Activated CD8-positive, alpha-beta memory T cell treated with anti-CD3 and anti-CD28 coated beads, Interleukin-2, amount 50 U/mL, for 48 hours (primary cell): ENCODE results near the gene L3HYPDH.
A peak's percentile ranks its signal among the peaks of the same experiment; 100 is the strongest.

Source experiments
- DNase-seq: peaks from one replicate; pipeline ENCODE4 v3.0.0-alpha.2; 2020

The L3HYPDH gene

DNA sequence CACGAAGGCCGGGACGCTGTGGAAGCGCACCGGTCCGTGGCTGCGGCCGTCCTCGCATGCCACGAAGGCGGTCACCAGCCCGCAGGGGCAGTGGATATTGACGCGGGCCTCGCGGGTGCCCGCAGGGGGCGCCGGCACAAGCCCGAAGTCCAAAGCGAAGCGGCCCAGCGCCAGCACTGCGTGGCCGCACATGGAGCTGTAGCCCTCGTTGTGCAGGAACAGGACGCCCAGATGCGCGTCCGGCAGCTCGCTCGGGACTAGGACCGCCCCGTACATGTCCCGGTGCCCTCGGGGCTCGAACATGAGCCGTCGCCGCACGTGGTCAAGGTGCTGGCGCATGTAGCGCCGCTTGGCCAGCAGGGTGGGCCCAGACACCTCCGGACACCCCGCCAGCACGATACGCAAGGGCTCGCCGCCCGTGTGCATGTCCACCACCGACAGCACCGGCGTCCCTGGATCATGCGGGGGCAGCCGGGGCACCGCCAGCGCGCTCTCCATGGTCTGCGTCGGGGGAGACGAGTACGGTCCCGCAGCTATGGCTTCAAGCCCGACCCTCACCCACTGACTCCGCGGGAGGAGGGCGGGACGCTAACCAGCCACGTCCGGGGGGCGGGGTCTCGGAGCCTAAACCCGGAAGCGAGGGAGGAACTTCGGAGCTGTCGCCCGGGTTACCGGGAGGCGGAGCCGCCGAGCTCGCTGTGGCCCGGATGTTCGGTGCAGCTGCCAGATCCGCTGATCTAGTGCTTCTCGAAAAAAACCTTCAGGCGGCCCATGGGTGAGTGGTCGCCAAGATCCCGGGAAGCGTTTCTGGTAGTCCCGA lies at the start of gene L3HYPDH, which contains the start of gene JKAMP:
Gene L3HYPDH (minus strand): TSS at position 590 of the 820 bp plus-strand sequence. CDS start 92 bp downstream, at position 498.
Gene JKAMP (plus strand): TSS at position 699 of the 820 bp plus-strand sequence. CDS start 73 bp downstream, at position 772.
- peak; percentile 98 for DNase-seq

DNA sequence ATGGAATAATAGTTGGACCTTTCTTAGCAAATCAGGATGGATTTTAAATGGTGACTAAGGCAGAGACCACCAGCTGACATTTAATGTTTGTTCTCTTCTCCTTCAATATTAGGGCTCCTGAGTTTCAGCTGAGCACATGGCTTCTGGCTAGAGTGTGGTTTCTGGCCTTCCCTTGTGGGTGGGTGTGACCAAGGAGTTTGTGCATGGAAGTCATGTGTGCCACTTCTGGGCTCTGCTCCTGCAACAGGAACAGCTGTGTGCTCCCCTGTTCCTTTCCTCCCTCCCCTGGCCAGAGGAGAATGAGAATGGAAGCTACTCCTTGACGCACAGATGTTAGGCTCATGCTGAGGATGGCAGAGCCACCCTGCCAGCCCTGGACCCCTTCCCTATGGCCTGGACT lies 48.2 kb upstream of the L3HYPDH start:
- DNase-seq = no peak

DNA sequence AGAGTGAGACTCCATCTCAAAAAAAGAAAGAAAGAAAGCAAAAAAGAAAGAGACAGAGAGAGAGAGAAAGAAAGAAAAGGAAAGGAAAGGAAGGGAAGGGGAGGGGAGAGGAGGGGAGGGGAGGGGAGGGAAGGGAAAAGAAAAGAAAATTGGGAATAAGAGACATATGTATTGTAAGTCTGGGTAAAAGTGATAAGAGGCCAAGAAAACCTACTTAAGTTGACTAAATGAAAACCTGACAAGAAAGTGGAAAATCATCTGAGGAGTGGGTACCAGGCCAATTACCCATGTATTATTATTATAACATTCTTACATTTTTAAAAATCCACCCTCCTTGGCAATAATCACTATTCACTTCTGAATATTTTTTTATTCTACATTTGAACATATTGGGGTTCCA lies 46.1 kb upstream of the L3HYPDH start:
- no peak for DNase-seq

DNA sequence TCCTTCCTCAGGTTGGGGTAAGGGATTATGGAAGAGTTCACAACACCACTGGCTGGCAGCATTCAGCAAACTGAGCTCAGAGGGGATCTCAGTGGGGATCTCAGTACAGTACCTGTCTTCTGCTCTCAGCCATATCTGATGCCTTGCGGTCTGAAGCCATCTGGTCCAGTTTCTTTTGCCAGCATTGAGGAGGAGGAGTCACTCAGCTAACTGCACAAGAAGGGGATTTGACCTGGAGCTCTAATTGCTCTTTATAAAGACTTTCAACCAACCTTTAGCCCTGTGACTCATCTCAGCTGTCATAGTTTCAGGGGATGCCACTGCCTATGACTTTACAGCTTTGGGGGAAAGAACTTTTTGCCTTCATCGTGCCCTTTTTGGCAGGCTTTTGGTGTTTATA lies 45.0 kb upstream of the L3HYPDH start:
- DNase-seq = no peak

DNA sequence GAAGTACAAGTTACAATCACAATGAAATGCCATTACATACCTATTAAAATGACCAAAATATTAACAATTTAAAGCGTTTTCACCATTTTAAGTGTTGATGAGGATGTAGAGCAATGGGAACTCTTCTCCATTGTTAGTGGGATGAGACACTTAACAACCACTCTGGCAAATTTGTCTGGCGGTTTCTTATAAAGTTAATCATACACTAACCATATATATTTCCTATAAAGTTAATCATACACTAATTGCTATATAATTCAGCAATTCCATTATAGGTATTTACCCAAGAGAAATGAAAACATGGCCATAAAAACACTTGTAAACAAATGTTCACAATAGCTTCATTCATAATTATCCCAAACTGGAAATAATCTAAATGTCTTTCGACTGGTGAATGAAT lies 36.0 kb upstream of the L3HYPDH start:
- DNase-seq = no peak

DNA sequence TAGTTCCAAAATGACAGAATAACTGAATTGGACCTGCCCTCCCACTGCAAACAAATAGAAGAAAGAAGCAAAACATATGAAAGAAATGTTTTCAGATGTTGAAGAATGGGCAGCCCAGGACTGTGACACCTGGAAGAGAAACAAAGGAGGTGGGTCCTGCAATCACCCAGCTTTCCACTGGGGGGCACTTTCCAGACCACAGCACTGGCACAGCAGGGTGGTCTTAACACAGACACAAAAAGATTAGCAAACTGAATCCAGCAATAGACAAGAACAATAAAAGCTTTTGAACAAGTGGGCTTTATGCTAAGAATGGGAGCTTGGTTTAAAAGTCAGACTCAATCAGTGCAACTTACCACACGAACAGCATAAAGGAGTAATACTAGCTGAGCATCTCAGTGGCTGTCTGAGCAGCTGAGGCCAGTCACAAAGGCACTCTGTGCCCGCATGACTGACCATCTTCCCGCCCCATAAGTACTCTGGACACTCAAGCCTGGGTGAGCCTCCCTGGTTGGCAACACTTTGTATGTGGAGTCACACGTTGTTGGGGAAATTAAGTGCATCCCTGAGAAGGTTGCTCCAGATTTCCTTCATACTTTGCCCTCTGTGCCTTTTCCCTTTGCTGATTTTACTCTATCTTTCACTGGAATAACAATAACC lies 27.8 kb upstream of the L3HYPDH start:
- DNase-seq = no peak

DNA sequence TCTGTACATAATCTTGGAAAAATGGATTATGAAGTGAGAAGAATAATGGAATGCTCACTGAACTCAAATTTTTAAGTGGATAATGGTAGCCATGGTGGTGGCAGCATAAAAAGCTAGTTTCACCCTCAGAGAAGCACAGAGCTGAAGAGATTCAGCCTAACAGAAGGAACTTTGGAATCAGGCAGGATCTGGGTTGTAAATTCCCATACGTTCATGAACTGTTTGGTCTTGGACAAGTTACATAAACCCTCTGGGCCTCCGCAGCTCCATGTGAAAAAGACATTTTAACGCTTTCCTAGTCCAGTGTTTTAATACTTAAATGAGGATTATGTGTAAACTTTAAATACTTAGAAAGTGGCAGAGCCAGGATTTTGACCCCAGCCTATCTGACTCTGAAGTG lies 26.8 kb upstream of the L3HYPDH start:
- no peak for DNase-seq

DNA sequence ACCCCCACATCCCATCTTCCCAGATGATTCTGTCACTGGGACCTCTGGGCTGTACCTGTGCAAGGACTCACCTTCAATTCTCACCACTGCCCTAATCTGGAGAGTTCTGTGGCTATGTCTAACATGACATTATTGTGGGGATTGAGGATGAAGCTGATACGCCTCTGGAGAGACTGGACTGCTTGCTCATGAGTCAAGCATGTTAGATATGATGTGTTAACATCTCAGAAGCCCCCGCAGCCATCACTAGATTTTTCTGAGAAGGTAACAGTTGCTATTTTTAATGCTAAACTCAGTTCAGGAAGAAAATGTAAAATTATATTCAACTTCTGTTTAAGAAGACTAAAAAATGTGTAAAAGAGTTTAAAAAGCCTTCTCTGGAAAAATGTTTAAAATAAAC lies 25.8 kb upstream of the L3HYPDH start:
- DNase-seq = no peak

DNA sequence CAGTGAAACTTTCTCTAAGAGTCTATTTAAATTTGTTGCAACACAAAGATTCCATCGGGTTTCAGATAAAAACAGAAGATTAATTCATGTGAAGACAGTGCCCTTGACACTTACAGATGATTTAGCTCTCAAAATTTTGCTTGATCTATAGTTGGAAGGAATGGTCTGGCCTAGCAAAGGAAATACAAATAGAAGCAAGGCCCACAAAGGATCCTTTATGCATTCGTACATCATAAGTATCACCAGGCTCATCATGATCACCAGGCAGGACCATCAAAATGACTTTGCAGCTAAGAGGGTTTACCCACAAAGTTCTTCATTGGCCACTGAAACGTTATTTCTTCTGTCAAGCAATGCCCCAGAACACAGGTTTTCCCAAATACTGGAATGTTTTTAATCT lies 24.9 kb upstream of the L3HYPDH start:
- DNase-seq = no peak

DNA sequence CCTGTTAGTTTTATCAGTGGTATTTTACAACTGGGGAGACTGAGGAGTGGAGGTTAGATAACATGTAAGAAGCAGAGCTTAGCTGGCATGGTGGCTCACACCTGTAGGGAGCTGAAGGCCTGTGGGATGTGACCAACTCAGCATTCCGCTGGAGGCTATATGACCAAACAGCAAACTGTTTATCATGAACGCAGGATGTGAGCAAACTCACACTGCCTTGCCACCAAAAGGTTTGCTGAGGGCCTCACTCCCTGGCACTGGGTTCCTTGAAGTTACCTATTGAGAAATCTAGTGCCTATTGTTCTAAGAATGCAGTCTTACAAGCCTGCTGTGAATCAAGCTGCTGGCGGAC lies 23.5 kb upstream of the L3HYPDH start:
- DNase-seq = no peak

DNA sequence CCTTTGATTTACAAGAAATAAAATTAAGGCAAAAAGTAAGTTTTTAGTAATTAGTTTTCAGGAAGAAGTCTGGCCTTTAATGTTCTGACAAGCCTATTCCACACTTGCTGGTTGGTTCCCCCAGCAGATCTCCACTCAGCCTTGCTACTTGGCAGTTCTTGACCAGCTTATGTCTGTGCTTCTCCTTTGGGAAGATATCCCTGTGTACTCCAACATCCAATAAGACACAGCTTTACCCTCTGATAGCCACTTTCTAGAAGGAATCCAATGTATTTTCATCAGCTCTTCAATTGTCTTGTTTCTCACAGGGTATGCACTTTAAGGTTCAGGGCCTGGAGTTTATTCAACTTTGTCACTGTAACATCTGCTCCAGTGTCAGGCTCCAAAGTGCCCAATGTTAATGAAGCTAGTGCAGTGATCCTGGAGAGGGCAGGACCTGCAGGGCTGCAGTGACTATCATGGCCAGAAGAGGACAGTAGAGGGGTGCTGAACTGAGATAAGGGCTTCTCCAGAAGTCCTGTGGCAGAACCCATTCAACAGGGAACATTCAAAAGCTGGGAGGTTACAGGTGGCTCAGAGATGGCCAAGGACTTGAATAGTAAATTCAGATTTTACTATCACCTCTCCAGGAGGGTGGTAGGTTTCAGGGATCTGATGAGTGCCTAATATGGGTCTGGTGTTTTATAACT lies 23.0 kb upstream of the L3HYPDH start:
- DNase-seq = no peak

DNA sequence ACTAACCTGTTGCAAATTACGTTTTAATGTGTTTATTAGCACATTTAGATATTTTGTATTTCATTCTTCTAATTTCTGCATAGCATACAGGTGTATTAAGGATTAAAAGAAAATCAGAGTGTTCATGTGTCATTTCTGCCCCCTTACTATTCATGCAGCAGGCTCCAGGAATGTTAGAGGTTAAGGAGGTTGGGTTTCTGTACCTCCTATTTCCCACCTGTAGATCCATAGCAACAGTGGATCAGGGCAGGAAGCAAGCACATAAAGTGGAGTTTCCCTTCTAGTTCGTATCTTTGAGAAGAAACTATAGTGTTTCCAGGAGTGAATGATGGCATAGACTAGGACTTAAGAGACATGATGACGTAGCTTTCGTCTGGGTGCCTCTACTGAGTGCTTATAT lies 19.0 kb upstream of the L3HYPDH start:
- no peak for DNase-seq

DNA sequence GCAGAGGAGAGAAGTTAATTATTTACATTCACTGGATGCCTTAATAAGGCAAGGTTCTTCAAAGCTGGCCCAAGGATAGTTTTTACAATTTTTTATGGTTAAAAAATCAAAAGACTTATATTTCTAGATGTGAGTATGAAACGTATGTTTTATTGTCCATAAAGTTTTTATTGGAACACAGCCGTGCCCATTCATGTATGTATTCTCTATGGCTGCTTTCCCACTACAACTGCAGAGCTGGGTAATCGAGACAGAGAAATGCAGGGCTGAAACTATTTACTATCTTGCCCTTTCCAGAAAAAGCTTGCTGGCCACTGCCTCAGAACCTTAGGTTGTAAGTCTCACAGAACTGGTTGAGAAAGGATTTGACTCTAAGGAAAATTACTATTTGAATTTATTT lies 16.5 kb upstream of the L3HYPDH start:
- no peak for DNase-seq

DNA sequence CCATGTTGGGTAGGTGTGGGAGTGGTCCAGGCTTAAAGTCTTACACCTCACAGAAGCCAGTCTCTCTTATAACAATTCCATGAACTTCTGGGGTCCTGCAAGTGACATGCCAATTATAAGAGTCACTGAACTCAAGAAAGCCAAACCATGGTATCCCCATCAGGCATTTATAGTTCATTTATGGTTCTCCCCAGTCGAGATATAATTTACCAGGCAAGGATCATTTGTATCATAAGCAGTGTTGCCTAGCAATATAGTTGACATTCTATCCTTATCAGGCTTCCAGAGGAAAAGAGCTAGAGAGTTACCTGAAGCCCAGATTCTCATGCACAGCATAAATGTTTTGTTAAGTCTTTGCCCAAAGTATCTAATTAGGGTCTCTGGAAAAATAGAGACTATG lies 8.2 kb upstream of the L3HYPDH start:
- no peak for DNase-seq

DNA sequence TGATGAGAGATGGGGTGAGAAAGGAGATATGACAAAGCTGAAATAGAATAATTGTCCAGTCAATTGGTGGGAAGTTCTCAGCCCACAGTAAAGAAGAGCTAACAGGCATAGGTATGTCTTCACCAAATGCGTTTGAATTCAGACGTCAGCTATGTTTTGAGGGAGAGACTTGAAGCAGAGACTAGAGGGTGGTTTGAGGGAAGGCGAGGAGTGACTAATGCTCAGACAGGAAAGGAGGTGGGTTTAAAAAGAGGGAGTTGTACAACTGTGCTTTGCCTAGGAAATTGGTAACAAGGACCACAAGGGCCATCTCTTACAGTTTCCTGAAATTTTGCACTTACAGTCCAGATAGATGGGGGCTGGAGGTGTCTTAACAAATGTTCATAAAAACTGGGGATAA lies 6.5 kb upstream of the L3HYPDH start:
- DNase-seq = no peak

DNA sequence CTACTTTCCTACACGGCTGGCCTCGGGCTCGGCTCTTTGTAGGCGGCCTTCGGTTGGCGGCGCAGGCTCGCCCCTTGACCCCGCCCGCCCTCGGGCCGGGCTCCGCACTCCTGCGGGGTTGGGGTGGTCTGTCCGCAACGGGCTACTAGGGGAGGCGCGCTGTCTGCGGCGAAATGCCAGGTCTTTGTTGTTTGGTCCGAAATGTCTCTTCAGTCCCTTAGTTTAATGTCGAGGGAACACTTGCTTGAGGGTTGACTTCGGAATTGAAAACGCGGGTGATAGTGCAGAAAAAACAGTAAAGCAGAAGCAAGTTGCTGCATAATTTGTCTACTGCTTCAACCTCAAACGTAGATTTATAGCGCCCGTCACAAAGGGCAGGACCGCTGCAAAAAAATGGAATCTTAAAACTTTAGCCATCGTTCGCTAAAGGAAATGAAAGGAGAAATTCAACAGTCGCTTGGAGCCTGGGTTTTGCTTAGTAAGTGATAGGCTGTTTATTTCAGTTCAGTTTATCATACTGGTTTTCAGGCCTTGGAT lies 499 bp upstream of the L3HYPDH start:
- DNase-seq = no peak

DNA sequence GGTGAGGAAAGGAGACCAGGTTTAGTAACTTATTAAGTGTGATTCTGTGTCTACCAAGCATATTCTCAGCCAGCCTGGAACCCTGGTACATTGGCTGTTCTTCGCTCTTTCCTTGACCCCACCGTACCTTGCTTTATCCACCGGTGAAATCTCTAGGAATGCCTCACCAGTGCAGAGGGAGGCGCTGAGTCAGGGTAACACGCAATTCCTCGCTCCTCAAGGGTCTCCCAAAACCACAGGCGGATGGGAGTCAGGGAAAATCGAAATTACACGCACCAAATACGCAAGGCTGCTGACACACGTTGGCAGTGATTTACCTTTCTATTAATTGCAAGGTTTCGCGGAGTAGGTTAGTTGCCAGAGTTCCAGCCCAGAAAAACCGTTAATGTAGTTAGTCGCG lies 845 bp downstream of the L3HYPDH start:
- no peak for DNase-seq

DNA sequence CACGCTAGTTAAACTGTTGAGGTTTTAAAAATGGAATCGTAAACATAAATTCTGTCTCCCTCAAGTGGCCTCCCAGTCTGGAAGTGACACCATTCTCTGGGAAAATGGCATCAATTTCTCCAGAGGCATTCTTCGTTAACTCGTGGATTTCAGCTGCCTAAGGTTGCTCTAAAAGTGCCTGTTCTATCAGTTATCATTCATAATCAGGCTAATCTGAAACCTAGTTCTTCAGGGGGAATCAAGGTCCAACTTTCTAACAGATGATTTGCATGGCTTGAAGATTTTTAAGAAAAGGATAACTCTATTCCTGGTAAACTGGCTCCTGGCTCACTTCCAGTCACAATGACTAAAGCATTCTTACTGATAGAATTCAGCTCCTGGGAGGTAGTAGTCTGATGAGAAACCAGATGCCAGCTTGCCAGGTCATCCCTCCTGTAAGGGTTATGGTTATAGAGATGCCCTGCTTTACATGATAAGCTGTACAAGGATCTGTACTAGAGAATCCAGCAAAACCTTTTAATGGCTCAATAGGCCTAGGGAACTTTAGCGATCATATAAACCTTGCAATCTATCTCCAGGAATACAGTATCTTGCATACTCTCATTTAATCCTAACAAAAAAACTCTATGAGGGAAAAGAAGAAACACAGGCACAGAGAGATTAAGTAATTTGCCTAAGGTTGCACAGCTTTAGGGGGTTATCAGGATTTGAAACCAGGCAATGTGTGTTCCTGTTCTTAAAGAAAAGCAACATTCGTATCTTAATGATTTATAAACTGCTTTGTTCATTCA lies 1.5 kb downstream of the L3HYPDH start:
- no peak for DNase-seq

DNA sequence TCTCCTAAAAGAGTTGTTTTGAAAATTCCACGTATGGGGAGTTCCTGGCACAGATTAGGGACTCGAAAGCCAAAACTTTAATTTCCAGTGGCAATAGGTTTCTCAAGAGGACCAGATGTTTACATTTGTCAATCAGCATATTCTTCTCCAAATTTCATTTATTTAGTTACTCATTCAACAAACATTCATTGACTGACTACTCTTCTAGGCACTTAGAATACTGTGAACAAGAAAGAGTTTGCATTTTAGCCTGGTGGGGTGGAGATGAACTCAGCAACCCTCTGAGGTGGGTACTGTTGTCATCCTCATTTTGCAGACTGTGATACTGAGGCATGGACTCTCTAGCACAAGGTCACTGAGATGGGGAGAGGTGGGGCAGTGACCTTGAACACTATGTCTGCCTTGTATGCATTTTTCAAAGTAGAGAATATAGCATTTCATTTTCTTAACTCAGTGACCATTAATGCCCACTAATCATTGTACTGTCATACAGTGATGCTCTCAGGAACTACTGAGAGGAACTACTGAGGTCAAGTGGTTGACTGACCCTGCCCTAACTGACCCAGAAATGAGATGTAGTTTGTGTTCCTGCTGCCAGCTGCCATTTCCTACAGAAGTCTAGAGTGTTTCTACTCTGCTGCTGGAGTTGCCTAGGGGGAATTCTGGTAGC lies 2.2 kb downstream of the L3HYPDH start:
- no peak for DNase-seq

DNA sequence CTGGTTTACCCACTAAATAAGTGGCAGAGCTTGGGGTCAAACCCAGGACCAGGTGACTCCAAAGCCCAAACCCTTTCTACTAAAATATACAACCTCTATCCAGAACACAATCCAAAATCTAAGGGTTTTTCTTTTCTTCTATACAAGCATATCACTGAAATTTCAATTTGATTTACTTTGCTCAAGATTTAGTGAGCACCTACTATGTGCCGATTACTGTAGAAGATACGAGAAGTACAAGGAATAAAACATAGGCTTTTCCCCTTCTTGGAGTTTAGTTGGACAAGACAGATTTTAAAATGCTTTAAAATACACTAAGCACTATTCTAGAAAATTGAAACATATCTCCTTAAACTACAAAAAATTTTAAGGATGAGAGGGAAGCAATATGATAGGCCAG lies 2.8 kb downstream of the L3HYPDH start:
- no peak for DNase-seq

DNA sequence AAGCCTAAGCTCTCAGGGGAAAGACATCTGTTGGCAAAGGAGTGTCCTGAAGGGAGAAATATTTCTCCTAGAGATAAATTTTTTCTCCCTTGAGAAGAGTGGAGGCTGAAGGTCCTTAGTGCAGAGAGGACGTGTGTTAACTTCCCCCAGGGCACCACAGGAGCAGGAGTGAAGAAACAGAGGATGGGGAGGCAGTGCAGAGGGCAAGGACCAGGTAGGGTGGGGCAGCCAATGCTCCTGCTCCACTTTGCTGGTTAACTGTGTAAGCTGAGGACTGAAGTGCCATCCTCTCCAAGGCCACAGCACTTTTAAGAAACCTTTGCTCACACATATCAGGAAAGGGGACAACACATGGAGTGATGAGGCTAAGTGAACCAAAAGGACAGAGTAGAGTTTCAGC lies 4.0 kb downstream of the L3HYPDH start:
- DNase-seq = no peak

DNA sequence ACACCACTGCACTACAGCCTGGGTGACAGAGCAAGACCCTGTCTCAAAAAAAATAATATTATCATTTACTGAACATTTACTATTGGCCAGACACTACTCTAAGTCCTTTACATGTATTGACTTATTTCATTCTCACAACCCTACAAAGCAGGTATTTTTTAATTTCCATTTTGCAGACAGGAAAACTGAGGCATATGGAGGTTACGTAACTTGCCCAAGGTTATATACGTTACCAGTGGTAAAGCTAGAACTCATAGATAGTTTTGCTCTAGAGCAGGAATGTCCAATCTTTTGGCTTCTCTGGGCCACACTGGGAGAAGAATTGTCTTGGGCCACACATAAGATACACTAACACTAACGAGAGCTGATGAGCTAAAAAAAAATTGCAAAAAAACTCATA lies 5.7 kb downstream of the L3HYPDH start:
- DNase-seq = no peak
